RKO (cell line): Measurements from ENCODE around the gene DAND5.

Experiments used
- DNase-seq: peaks from one replicate; pipeline ENCODE4 v3.0.0-alpha.2; 2016; ENCODE audit warnings: low spot score

DAND5 gene

DNA sequence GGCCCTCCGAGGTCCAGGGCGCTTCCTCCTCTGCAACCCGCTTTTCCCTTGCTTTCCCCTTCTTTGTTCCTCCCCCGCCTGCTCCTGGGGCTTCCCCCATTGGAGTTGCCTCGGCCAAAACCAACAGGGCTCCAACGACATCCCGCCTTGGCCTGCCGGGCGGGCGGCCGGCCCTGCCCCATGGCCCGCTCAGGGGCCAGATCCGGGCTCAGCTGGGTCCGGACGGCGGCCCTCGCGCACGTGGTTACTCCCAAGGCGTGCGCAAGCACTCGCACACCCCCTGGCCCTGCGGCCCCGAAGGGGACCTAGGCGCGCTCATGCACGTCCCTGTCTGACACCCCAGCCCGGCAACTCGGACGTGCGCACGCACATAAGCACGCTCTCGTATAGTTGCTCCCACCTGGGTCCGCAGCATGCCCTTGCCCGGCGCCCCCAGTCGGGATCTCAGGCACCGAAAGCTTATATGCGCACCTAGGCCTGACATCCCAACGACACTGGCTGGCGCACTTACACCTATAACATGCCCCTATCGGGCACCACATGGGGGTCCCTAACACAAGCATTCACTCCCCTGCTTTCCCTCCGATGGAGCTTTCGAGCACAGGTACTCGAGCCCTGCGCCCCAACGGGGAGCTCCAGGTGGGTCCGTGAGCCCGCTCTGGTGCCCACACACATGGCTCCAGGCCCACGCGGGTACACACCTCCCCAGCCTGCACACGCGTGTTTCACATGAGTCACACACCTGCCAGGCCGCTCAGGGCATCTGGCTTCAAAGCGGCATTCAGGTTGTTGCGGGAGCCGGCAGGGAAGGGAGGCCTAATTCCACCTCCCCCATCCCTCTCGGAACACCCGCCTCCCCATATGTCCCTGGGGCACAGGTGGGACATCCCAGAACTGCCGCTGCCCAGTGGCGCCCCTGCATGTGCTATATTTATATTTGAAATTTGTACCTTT is 40.9 kb downstream of the DAND5 start:
- no peak for DNase-seq

DNA sequence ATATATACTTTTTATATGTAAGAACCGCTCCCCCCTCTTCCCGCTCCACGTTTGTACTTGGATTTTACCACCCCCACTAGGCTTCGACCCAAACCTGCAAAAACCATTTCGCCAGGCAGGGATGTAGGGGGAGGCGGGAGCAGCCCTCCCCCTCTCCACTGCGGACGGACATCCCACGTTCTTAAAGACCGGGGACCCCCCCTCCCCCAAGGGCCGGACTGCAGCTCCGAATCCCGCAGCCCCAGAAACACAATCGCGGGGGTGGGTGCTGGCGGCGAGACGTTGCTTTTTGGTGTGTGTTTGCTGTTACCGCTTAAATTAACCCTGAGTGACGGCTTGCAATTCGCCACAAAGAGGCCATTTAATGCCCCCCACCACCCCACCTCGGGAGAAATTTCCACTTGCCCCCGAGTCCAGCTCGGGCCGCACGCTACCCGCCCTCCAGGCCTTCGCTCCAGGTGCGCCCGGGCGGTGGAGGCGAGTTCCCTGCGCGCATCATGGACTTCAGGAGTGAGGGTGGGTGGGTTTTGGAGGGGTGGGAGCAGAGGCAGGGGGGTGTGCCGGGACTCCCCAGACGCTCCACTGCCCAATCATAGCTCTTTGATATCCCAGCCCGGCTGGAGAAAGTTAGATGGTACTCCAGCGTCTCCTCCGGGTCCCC is 41.7 kb downstream of the DAND5 start:
- DNase-seq = no peak

DNA sequence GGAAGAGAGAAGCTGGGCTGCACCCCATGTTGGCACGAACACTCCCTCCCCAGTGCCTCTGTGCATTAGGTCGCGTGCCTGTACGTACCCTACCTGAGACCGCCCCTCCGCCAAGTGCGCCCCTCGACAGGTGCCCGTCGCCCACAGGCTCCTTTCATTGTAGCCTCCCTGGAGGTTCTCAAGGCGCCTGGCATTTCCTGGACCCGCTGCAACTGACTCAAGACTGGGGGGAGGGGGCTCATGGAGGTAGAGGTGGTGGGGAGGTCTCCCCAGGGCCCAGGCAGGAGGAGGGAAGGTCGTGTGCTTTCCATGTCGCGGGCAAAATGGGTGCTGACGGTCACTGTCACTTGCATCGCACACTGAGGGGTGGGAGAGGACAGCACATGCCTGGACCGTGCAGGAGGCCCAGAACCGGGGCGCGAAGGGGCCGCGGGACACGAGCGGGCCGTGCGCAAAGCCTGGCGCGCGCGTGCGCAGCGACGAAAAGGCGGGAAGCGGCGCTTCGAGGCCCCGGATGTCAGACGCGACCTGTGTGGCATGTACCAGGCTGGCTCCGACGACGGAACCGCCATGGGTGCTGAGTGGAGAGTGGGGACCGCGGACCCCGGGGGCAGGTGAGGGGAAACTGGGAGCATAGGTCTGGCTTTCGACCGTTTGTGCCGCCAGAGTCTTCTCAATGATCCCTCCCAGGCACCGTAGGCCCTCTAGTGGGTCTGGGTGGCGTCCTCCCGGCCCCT is 42.4 kb downstream of the DAND5 start:
- no peak for DNase-seq

DNA sequence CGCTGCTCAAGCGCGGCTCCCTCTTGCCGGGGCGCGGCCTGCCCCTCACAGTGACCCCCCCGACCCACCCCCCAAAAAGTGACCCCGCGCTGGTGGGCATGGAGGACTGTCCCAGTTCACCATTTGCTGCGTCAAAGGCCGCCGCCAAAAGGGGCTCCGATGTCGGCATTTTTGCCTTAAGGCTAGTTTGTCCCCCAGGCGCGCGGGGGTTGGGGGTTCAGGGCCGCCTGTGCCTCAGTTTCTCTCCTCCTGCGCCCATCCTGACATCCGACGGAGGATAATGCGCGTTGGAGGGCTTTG is 43.0 kb downstream of the DAND5 start:
- DNase-seq = no peak

DNA sequence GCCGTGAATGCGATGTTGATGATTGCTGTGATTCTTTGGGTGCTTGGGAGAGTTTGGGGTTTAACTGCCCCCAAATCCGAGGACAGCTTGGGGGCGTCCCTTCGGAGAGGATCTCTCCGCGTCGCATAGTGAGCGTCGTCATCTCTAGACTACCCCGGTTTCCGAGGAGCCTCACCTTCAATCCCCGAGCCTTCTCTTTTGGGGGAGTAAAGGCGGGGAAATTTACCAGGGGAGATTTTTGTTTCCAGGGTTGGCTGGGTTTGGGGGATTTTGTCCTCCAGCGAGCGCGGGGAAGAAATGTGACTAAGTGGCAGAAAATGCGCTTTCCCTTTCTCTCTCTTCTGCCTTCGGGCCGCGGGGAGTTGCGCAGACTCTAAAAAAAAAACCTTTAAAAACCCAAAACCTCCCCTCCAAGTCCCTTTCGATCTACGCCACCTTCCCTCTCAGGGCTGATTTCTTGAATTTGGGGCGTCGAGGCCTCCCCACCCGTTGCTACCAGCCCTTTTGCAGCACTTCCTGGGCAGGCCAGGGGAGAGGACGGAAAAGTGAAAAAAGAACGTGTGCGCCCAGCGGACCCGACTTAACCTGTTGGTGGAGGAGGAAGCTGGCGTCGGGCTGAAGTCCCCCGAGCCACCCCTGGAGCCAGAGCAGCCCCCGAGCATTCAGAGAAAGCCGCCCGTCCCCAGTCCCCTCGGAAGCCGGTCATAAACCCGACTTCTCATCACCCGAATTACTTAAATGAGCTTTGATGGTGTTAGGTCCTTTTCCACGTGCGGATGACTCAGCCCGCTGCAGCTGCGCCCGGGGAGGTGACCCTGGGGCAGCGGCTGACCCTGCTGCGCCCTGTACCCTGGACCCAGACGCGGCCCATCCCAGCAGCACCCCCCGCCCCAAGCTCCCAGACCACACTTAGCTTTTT is 43.6 kb downstream of the DAND5 start:
- peak; percentile 67 for DNase-seq

DNA sequence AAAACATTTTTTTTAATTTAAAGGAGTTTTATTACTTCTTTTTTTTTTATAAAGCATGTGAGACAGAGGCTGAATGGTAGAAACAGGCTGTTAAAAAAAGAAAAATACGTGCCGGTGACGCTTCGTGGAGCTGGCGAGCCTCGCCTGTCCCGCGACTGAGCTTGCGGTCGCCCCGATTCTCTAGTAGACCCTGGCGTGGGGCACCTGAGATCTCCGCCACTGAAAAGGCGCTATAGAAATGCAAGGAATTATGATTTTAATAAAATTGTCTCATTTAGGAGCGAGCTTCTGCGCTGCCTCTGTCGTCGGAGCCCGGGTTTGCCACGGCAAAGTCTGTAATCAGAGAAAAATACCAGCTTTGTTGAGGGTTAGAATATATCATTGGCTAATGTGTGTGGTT is 44.3 kb downstream of the DAND5 start:
- no peak for DNase-seq

DNA sequence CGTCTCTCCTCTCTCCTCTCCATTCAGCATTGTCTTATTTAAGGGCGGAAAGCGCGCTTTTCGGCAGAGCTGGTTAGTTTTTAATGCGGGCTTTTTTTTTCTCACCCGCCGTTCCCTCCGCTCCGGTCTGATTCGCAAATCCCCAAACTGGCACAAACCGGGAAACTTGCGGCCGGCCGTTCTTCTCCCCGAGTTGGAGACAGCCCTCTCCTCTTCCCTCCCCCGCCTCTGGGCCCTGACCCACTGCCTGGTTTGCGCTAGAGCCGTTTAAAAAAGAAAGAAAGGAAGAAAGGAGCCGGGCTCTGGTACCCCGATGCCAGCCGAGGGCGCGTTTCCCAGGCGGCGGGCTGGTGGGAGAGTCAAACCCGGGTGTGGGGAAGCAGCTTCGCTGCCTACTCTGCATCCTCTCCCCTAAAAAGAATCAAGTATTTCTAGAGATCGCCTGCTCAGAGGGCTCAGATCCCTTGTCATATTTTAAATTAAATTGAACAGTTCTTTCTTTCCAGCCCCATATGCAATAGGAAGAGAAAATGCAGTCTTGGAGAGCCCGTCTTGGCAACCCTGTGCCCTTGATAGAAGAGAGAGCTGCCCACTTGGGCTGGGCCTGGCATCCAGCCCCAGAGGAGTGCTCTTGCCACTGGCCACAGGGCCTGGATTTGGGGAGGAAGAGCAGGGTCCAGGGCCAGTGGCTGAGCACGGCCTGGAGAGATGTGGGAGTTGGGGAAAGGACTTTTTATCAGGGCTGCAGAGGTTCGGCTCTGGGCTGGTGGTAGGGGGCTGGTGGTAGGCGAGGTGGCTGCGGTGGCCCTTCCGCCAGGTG is 44.9 kb downstream of the DAND5 start:
- no peak for DNase-seq

DNA sequence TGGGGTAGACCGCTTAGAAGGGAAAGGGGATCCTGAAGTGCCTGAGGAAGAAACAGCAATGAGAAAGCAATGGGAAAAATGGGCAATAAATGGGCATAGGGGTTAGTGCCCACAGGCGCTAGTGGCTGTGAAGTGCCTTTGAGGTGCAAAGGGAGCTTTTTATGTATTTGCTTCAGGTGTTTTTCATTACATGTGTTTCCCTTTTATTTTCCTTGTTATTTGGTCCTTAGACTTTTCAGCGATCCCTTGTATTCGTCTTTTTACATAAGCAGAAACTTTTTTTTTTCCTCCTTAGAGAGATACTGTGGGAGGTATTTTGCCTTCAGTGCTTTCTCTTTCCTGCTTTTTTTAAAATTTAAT is 45.5 kb downstream of the DAND5 start:
- DNase-seq = no peak

DNA sequence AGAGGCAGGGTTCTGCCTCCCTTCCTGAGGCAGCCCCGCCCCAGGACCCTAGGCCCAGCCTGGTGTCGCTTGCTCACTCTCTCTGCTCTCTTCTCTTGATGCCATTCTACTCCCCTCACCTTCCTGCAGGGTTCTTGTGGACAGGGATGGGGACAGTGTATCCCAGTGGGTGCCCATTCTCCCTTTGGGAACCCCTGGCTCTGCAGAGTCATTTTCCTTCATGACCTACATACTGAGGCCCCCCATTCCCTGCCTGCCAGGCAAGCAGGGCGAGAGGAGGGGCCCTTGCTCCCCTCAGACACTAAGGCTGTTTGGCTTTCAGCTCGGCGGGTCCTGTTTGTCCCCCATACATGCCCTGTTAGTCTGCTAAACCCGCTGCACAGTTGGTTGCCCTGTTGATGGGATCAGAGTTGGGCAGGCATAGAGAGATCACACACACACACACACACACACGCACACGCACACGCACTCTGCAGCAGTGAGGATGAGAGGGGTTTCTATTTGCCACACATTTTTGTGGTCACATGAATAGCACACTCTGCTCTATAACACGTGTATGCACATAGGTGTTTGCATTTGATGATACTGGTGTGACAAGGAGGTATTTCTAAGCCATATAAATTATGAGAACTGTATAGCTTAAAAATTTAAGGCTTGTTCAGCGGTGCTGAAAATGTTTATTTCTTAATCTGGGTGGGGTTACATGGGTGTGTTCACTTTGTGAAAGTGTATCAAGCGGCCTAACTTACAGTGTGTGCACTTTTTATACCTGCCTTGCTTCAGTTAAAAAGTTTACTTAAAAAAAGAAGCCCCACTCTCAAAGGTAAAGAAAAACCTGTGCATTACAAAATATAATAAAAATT is 46.2 kb downstream of the DAND5 start:
- no peak for DNase-seq

DNA sequence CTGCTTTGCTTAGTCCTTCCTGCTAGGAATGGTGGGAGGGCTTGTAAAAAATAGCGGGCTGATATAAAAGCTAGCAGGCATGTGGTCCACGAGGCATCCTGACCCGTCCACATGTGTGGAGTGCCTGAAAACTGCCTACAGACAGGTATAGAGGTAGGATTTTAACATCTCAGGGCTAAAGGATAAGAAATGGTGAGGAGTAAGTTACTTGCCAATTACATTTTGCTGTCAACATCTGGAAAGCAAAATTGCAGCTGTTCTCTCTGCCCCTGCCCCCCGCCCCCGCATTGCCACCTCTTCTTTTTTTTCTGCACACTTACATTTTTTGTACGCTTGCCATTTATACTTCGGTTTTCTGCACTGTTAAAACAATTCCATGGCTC is 46.9 kb downstream of the DAND5 start:
- DNase-seq = no peak

DNA sequence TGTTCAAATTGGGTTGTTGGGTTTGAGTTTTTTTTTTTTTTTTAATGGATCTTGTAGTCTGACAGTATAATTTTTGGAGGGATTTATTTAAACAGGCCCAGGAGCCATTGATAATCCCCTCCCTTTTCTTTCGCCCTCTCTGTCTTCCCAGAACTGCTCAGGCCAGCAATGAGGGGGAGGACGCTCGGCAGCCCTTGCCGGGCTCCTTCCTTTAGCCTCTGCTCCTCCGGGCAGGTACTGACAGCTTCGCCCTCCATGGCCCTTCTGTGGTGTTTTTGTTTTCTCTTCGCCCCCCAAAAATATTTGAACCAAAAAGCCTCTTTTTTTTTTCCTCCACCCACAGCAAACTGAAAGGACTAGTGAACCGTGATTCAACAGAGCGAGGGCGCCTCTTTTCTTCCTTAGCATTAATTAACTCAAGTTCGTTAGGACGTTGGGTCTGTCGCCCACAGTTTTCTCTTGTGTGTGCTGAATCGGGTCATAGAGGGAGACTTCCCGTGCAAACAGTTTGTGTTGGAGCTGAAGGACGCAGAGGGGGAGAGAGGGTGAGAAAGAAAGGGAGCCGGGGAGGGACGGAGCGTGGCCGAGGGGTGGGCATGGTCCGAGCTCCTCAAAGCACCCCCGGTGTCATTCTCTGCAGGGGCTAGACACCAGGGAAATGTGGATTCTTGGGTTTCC is 47.4 kb downstream of the DAND5 start:
- DNase-seq = no peak

DNA sequence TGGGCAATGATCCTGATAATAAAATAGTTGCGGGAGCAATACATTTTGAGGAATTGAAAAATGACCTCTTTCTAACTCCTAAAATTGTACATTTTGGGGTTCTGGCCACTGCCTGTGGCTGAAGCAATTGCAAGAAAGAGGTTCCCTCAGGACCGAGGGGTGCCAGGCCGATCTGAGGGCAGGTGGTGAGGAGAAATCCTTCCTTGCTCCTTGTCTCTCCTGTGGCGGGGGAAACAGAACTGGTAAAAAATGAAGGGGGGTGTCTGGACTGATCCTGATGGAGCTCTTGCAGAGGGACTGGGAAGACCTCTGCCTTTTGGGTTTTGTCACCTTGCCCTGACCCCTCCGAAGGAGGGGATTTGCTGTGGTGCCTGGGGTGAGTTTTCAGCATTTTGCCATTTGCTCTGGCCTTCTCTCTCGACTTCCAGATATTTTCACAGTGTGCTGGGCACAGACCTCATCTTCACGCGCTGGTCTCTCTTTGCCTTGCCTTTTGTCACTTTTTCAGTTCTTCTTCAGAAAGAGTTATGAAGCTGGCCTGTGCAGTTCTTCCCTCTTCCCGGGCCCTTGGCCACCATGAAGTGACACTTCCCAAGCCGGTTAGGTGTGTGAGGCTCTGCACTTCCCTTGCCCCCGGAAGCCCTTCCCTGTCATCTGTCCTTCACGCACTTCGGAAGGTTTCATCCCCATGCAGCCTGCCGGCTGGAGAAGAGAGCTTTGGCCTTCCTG is 48.1 kb downstream of the DAND5 start:
- no peak for DNase-seq

DNA sequence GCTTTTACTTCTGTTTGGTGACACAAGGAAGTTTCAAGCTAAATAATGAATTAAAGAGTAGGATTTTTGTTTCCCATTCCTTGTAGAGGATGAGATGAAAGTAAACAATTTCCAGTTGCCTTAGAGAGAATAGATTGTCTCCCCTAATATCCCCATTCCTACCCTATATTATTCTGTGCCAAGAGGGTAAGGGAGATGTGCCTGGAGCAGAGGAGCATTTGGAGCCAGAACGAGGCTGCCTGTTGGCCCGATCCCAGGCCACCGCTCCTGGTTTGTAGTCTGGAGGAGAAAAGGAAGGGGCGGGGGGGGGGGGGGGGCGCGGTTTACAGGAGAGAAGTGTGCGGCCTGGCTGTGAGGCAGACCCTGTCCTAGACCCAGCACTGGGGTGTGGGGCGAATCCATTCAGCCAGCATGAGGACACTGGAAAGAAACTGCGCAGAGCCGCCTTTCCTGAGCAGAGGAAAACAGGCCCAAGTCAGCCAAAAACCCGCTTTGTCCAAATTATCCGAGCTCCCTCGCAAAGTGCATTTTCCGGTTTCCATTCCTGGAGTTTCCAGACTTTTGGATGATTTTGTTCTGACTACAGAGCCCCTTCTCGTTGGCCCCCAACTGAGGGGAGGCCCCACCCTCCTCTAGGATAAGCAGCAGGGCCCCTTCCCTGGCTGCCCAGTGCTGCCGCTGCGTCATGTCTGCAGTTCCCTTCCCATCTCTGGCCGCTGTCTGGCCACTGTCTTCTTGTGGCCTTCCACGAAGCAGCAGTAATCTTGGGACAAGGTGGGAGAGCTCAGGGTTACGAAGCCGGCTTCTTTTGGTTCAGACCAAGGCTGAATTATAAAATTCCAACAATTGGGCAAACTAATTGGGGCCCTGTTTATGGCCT is 48.9 kb downstream of the DAND5 start:
- DNase-seq = no peak

DNA sequence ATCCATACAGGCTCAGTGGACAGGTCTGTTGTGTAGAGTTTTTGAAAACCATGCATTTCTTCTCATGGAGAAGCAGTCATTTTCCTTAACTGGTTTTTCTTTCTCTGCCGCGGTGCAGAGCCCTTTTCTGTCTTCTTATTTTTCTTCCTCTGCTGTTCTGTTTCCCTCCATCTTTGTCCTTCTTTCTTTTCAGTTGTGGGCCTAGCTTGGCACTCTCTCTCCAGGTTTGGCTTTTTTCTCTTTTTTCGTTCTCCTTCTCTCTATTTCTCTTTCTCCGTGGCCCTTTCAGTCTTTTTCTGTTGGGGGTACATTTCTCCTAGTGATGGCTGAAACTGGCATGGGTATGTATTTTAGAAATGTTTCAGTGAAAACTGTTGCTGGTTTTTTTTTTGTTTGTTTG is 50.0 kb downstream of the DAND5 start:
- DNase-seq = no peak

DNA sequence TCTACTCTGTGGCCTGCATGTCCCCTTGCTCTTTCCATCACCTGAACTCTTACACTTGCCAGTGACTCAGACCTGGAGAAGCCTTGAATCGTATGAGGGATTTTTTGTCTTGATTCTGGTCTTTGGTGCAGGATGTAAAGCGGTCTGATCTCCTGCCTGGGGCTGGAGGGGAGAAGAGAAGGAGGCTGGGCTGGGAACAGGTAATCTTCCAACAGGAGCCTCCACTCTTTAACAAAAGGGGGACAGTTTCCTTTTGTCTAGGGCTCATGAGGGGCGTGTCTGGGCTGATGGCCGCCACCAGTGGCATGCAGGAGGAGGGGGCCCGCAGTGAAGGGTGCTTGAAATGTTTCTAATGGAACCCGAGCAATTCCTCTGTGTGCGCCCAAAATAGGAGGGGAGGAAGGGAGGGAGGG is 50.6 kb downstream of the DAND5 start:
- no peak for DNase-seq

DNA sequence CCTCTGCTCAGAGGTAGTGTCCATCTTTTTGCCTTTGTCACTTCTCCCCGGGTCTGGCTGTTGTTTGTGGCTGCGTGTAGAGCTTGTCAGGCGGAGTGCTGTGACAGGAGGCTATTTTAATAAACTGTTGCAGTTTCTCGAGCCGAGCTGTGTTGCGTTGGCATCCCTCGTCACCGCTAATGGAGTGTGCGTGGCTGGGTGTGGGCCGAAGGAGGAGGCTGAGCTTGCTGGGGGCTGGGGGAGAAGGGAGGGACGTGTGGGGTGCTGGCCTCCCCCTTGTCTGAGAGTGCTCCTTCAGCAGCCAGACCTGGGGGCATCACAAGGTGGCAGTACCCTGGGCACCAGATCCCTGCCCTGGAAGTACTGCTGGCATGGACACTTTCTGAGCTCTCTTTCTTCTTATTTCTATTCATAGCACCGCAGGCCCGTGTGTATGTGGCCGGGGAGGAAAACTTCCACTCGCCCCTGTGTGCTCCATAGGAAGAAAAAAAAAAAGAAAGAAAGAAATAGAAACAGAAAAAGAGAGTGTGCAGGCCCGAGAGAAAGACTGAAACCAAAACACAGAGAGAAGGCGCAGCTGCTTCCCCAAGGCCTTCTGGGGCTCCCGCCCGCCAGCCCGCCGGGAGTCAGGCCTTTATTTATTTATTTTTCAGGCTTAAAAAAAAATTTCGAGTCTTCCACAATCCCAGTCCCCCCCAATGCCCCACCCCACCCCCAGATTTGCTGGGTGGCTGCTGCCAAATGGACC is 52.9 kb downstream of the DAND5 start:
- DNase-seq = no peak
